GM23338 (cell line): Measurements from ENCODE around the gene SNX8. TPM values are rescaled to one million over a fixed set of nuclear protein-coding genes. Genes with fewer than 3 reads are reported as not detected.

Experiments used
- ATAC-seq: fragments of 200-7000 bp; cut with Tn5 transposase; 3 replicates; pipeline ENCODE4 v1.9.1; 2020
- DNase-seq: peaks from one replicate; pipeline ENCODE4 v3.0.0-alpha.2; 2015; ENCODE audit warnings: low spot score
- H2AFZ ChIP-seq: fragments of 200-600 bp; sonication (generic); 2 replicates; pipeline ENCODE4 v1.8.0; 2016; ENCODE audit warnings: antibody characterized with exemption, mild to moderate bottlenecking, moderate library complexity
- H3F3A ChIP-seq: fragments of 200-600 bp; sonication (generic); replicated peaks from 2 replicates; pipeline ENCODE4 v1.8.0; 2017; ENCODE audit warnings: antibody characterized with exemption, mixed run types, low read depth
- H3K27ac ChIP-seq: fragments of 200-600 bp; sonication (generic); 2 replicates; pipeline ENCODE4 v1.6.1; 2016; ENCODE audit warnings: low read depth
- H3K27me3 ChIP-seq: fragments of 200-600 bp; sonication (generic); 2 replicates; pipeline ENCODE4 v1.8.0; 2016; ENCODE audit warnings: mild to moderate bottlenecking, mixed run types, moderate library complexity; ENCODE audit not compliant: insufficient read depth
- H3K36me3 ChIP-seq: fragments of 200-600 bp; sonication (generic); 2 replicates; pipeline ENCODE4 v1.8.0; 2016; ENCODE audit warnings: mild to moderate bottlenecking; ENCODE audit not compliant: insufficient read depth
- H3K4me1 ChIP-seq: fragments of 200-600 bp; sonication (generic); 2 replicates; pipeline ENCODE4 v1.8.0; 2016; ENCODE audit warnings: mild to moderate bottlenecking, moderate library complexity; ENCODE audit not compliant: insufficient read depth
- H3K4me2 ChIP-seq: fragments of 200-600 bp; sonication (generic); 2 replicates; pipeline ENCODE4 v1.7.1; 2017; ENCODE audit warnings: mixed run types
- H3K4me3 ChIP-seq: fragments of 200-600 bp; sonication (generic); 2 replicates; pipeline ENCODE4 v1.6.1; 2016; ENCODE audit warnings: mixed run types
- H3K79me2 ChIP-seq: fragments of 200-600 bp; sonication (generic); replicated peaks from 2 replicates; pipeline ENCODE4 v1.8.0; 2017; ENCODE audit warnings: mild to moderate bottlenecking; ENCODE audit not compliant: insufficient read depth
- H3K9me2 ChIP-seq: fragments of 200-600 bp; sonication (generic); 2 replicates; pipeline ENCODE4 v1.8.0; 2017; ENCODE audit not compliant: insufficient read depth
- H4K20me1 ChIP-seq: fragments of 200-600 bp; sonication (generic); replicated peaks from 2 replicates; pipeline ENCODE4 v1.8.0; 2017; ENCODE audit warnings: mild to moderate bottlenecking; ENCODE audit not compliant: insufficient read depth
- H3K27ac Mint-ChIP-seq: 2 replicates; pipeline ENCODE4 v1.8.0; 2020; ENCODE audit warnings: inconsistent platforms, mild to moderate bottlenecking, moderate library complexity, mixed read lengths
- H3K27me3 Mint-ChIP-seq: 3 replicates; pipeline ENCODE4 v1.8.0; 2022; ENCODE audit warnings: low read depth, mild to moderate bottlenecking, moderate library complexity, mixed read lengths, inconsistent platforms; ENCODE audit not compliant: insufficient read depth, poor library complexity
- H3K36me3 Mint-ChIP-seq: 3 replicates; pipeline ENCODE4 v1.8.0; 2021; ENCODE audit warnings: low read depth, mild to moderate bottlenecking, inconsistent platforms, moderate library complexity, mixed read lengths
- H3K4me1 Mint-ChIP-seq: 3 replicates; pipeline ENCODE4 v1.8.0; 2020; ENCODE audit warnings: mild to moderate bottlenecking, inconsistent platforms, mixed read lengths
- H3K4me3 Mint-ChIP-seq: 3 replicates; pipeline ENCODE4 v1.8.0; 2021; ENCODE audit warnings: moderate library complexity, mild to moderate bottlenecking, inconsistent platforms, mixed read lengths
- H3K9me3 Mint-ChIP-seq: 3 replicates; pipeline ENCODE4 v1.8.0; 2020; ENCODE audit warnings: moderate library complexity, mild to moderate bottlenecking, inconsistent platforms, mixed read lengths
- CREB1 ChIP-seq: fragments of 250-450 bp; sonication (Bioruptor Pico); IDR thresholded peaks from 2 replicates; pipeline ENCODE4 v1.5.0; 2020; ENCODE audit warnings: low read depth, mild to moderate bottlenecking, moderate library complexity
- EZH2 ChIP-seq: fragments of 200-600 bp; sonication (generic); IDR thresholded peaks from one replicate; pipeline ENCODE4 v1.8.0; 2017; ENCODE audit warnings: antibody characterized with exemption, mild to moderate bottlenecking, low read depth; ENCODE audit not compliant: unreplicated experiment
- ZNF331 ChIP-seq: fragments of 250-450 bp; sonication (Bioruptor Pico); IDR thresholded peaks from 2 replicates; pipeline ENCODE4 v1.5.0; 2020; ENCODE audit warnings: low read depth, mild to moderate bottlenecking, moderate library complexity
- polyA plus RNA-seq: library from polyadenylated mRNA; unstranded; fragments of >200 nt; fragmentation: Nextera tagmentation; extraction: Ambion mirVana; gene quantifications from 2 replicates; pipeline ENCODE4 v1.2.1, GENCODE V29; 2016
- total RNA-seq: library from RNA; depleted of rRNA; stranded (reverse); fragments of >200 nt; shearing (Covaris generic); gene quantifications from 2 replicates; pipeline ENCODE4 v1.2.3, GENCODE V29; 2014
- TF ChIP-seq, protein P1 (sequence below): fragments of 250-450 bp; sonication (Bioruptor Pico); IDR thresholded peaks from 2 replicates; pipeline ENCODE4 v1.5.0; 2020; ENCODE audit warnings: mild to moderate bottlenecking, moderate library complexity
- TF ChIP-seq, protein P2 (sequence below): IDR thresholded peaks from one replicate; pipeline ENCODE4 v1.6.1; 2018; ENCODE audit warnings: antibody characterized with exemption; ENCODE audit not compliant: unreplicated experiment

SNX8 gene
- total and polyA plus RNA-seq, 2 experiments from 2014 or later = 44.3 to 50.9 TPM

DNA sequence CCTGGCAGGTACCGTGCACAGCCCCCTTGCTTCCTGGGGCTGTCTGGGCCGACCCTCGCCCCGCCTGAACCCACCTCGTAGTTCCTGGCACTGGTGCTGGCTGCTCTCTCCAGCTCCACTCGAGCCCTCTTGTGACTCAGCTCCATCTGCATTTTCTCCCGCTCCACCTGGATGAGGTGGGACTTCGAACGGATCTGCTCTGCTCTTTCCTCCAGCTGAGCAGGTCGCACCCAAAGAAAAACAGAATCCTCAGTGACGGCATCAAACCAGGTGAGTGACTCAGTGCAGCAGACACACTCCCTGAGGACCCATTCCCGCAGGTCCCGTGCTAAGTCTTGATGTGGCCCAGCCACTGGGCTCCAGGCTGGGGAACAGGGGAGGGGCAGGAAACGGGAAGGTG is 88.9 kb downstream of the SNX8 start (continued):
- TF ChIP-seq, protein P1, sequence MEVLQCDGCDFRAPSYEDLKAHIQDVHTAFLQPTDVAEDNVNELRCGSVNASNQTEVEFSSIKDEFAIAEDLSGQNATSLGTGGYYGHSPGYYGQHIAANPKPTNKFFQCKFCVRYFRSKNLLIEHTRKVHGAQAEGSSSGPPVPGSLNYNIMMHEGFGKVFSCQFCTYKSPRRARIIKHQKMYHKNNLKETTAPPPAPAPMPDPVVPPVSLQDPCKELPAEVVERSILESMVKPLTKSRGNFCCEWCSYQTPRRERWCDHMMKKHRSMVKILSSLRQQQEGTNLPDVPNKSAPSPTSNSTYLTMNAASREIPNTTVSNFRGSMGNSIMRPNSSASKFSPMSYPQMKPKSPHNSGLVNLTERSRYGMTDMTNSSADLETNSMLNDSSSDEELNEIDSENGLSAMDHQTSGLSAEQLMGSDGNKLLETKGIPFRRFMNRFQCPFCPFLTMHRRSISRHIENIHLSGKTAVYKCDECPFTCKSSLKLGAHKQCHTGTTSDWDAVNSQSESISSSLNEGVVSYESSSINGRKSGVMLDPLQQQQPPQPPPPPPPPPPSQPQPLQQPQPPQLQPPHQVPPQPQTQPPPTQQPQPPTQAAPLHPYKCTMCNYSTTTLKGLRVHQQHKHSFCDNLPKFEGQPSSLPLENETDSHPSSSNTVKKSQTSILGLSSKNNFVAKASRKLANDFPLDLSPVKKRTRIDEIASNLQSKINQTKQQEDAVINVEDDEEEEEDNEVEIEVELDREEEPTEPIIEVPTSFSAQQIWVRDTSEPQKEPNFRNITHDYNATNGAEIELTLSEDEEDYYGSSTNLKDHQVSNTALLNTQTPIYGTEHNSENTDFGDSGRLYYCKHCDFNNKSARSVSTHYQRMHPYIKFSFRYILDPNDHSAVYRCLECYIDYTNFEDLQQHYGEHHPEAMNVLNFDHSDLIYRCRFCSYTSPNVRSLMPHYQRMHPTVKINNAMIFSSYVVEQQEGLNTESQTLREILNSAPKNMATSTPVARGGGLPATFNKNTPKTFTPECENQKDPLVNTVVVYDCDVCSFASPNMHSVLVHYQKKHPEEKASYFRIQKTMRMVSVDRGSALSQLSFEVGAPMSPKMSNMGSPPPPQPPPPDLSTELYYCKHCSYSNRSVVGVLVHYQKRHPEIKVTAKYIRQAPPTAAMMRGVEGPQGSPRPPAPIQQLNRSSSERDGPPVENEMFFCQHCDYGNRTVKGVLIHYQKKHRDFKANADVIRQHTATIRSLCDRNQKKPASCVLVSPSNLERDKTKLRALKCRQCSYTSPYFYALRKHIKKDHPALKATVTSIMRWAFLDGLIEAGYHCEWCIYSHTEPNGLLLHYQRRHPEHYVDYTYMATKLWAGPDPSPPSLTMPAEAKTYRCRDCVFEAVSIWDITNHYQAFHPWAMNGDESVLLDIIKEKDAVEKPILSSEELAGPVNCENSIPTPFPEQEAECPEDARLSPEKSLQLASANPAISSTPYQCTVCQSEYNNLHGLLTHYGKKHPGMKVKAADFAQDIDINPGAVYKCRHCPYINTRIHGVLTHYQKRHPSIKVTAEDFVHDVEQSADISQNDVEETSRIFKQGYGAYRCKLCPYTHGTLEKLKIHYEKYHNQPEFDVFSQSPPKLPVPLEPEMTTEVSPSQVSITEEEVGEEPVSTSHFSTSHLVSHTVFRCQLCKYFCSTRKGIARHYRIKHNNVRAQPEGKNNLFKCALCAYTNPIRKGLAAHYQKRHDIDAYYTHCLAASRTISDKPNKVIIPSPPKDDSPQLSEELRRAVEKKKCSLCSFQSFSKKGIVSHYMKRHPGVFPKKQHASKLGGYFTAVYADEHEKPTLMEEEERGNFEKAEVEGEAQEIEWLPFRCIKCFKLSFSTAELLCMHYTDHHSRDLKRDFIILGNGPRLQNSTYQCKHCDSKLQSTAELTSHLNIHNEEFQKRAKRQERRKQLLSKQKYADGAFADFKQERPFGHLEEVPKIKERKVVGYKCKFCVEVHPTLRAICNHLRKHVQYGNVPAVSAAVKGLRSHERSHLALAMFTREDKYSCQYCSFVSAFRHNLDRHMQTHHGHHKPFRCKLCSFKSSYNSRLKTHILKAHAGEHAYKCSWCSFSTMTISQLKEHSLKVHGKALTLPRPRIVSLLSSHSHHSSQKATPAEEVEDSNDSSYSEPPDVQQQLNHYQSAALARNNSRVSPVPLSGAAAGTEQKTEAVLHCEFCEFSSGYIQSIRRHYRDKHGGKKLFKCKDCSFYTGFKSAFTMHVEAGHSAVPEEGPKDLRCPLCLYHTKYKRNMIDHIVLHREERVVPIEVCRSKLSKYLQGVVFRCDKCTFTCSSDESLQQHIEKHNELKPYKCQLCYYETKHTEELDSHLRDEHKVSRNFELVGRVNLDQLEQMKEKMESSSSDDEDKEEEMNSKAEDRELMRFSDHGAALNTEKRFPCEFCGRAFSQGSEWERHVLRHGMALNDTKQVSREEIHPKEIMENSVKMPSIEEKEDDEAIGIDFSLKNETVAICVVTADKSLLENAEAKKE = no peak

DNA sequence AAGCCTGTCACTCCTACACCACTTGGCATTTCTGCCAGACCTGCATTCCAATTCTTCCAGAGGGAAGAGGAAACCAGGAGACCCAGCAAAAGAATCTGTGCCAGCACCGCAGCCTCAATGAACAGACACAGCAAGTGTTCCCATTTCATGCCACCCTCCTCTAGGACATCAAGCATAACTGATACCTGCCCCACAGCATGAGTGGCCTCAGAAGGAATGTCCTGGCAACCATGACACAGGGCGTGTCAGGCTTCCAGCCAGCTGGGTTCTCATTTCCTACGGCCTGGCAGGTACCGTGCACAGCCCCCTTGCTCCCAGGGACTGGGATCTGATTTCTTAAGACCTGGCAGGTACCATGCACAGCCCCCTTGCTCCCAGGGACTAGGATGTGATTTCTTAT is 89.3 kb downstream of the SNX8 start:
- Mint-ChIP-seq H3K4me3 (no peak overlapping the region), H3K9me3 (no peaks in the 10 kb centered on the region), H3K27ac (no peak overlapping the region), H3K4me1 (no peaks in the 10 kb centered on the region), H3K27me3 (peaks cover 8% of the 10 kb centered on the region), H3K36me3 (peaks cover 77% of the 10 kb centered on the region)
- H3K27me3 ChIP-seq = no peaks in the 10 kb centered on the region
- H4K20me1 ChIP-seq = peaks cover 6% of the 10 kb centered on the region
- ATAC-seq (no peak), DNase-seq (no peak)
- H3K4me2 ChIP-seq = no peak overlapping the region
- no peaks in the 10 kb centered on the region for H3F3A ChIP-seq
- no peak overlapping the region for H3K4me3 ChIP-seq
- no peaks in the 10 kb centered on the region for H3K9me2 ChIP-seq
- peaks cover 69% of the 10 kb centered on the region for H3K79me2 ChIP-seq
- H3K36me3 ChIP-seq = peaks cover 8% of the 10 kb centered on the region; the same call in 1 of the 2 replicates
- H3K27ac ChIP-seq = no peak overlapping the region
- TF ChIP-seq EZH2 (no peak), CREB1 (CRISPR knock-in tag) (no peak), ZNF331 (no peak)
- TF ChIP-seq, protein P2, sequence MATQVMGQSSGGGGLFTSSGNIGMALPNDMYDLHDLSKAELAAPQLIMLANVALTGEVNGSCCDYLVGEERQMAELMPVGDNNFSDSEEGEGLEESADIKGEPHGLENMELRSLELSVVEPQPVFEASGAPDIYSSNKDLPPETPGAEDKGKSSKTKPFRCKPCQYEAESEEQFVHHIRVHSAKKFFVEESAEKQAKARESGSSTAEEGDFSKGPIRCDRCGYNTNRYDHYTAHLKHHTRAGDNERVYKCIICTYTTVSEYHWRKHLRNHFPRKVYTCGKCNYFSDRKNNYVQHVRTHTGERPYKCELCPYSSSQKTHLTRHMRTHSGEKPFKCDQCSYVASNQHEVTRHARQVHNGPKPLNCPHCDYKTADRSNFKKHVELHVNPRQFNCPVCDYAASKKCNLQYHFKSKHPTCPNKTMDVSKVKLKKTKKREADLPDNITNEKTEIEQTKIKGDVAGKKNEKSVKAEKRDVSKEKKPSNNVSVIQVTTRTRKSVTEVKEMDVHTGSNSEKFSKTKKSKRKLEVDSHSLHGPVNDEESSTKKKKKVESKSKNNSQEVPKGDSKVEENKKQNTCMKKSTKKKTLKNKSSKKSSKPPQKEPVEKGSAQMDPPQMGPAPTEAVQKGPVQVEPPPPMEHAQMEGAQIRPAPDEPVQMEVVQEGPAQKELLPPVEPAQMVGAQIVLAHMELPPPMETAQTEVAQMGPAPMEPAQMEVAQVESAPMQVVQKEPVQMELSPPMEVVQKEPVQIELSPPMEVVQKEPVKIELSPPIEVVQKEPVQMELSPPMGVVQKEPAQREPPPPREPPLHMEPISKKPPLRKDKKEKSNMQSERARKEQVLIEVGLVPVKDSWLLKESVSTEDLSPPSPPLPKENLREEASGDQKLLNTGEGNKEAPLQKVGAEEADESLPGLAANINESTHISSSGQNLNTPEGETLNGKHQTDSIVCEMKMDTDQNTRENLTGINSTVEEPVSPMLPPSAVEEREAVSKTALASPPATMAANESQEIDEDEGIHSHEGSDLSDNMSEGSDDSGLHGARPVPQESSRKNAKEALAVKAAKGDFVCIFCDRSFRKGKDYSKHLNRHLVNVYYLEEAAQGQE = no peak
- H3K4me1 ChIP-seq = no peaks in the 10 kb centered on the region
- H2AFZ ChIP-seq = no peak overlapping the region
